SHP77 (cell line): ENCODE results near the gene PDXP.
"Not testable (repeated sequence)": the region's sequence is repeated elsewhere in the genome, so short reads cannot be mapped to it uniquely, and the experiment has no call there.

Source experiments
- DNase-seq, 2 experiments: peaks; one replicate each; lab custom pipeline; 2025; lab: John Stamatoyannopoulos, UW

Gene PDXP

DNA sequence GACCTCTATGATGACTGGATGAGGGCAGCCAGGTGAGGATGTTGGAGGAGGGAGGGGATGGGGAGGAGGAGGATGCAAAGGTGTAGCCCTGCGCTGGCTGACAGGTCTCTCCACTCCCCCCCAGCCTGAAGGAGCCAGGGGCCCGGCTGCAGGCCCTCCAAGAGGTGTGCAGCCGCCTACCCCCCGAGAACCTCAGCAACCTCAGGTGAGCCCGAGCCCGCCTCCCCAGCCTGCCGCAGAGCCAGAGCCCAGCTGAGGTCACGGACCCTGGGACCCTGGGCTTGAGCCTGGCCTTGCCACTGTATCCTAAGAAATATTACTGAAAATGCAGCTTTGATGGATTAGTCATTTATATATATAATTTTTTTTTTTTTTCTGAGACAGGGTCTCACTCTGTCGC is 11.2 kb upstream of the PDXP start:
- DNase-seq: no peak

- DNase-seq: no peak
Observed at GRCh38 chr22:37647928-37648327, 10.6 kb upstream of the PDXP start.

DNA sequence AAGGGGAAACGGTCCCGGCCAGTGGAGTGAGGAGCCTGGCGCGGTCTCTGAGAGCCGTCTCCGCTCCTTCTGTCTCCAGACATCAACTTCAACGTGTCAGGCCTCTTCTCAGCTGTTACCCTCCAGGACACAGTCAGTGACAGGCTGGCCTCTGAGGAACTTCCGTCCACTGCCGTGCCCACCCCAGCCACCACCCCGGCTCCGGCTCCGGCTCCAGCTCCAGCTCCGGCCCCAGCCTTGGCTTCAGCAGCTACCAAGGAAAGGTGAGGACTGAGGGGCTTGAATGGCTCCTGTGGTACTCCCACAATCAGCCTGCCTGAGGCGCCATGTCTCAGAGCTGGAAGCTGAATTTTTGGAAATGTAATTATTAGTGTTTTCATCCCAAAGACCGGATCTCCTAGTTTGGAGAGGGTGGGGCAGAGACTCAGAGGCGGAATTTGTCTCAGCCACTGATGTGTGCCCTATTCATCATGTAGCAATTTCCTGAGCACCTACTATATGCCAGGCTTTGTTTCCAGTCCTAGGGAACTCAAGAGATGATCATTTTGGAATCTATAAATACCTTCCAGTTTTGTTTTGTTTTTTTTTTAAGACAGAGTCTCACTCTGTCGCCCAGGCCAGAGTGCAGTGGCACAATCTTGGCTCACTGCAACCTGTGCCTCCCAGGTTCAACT is 7.9 kb upstream of the PDXP start:
- DNase-seq: no peak

GRCh38 chr22:37654563-37655251 is 3.8 kb upstream of the PDXP start:
- DNase-seq: no peak

DNA sequence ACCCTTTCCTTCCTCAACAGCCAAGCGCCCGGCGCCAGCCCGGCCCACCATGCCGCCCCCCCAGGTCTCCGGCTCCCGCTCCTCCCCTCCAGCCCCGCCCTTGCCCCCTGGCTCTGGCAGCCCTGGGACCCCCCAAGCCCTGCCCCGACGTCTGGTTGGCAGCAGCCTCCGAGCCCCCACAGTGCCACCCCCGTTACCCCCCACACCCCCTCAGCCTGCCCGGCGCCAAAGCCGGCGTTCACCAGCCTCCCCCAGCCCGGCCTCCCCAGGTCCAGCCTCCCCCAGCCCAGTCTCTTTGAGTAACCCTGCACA is 3.3 kb upstream of the PDXP start:
- no peak for DNase-seq

DNA sequence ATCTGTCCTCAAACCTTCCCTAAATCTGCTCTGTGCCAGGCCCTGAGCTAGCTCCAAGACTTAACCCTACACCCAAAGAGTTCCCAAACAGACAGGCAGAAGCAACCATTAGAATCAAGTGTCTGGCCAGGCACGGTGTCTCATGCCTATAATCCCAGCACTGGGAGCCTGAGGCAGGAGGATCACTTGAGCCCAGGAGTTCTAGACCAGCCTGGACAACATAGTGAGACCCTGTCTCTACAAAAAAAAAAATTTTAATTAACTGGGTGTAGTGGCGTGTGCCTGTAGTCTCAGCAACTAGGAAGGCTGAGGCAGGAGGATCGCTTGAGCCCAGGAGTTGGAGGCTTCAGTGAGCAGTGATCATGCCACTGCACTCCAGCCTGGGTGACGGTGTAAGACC is 1.9 kb upstream of the PDXP start:
- not testable (repeated sequence) for DNase-seq

GRCh38 chr22:37657590-37658132 is 862 bp upstream of the PDXP start:
- DNase-seq: no peak

DNA sequence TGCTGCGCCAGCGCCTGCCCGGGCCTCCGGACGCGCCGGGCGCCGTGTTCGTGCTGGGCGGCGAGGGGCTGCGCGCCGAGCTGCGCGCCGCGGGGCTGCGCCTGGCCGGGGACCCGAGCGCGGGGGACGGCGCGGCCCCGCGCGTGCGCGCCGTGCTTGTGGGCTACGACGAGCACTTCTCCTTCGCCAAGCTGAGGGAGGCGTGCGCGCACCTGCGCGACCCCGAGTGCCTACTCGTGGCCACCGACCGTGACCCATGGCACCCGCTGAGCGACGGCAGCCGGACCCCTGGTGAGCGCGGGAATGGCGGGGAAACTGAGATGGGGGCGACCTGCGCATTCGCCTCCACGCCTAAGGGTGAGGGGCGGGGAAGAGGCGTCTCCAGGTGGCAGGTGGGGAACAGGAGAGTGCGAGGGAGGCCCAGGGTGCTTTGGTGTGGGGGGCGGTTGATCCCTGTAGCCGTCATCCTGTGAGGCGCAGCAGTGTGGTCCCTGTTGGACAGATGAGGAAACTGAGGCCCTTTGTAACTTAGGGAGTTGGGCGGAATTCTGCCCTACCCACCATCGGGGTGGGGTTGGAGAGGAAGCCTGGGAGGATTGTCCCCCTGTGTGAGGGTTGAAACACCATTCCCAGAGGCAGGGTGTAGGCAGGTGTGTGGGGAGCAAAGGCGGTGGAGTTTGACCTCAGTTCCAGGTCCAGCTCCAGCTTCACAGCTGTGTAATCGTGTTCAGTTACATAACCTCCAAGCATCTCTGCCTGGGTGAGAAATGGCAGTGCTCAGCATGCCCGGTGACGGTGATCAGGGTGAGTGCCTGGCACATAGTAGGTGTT is 758 bp downstream of the PDXP start:
- no peak for DNase-seq

DNA sequence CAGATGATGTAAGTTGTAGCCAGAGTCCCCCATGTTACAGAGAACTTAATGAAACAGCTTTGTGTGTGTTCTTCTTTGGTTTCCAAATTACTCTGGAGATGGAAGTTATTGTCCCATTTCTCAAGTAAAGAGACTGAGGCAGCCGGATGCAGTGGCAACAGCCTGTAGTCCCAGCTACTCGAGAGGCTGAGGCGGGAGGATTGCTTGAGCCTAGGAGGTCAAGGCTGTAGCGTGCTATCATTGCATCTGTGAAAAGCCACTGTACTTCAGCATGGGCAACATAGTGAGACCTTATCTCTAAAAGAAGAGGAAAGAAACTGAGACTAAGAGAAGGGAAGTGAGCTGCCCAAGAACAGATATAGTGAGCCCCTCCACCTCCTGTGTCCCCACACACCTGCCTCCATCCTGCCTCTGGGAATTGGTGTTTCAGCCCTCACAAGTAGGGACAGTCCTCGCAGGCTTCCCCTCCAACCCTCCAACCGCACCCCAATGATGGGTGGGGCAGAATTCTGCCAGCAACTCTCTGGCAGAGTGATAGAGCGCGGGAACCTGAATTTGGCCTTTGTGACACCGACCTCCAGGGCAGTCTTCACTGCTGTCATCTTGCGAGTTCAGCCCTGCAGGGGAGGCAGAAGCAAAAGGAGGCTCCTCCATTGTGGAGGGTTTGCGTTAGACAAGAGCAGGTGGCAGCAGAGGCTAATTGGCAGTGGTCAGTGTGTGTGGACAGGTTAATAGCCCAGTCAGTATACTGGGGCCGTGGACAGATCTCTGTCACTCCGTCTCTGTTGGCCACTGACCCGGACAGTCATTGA is 1.6 kb downstream of the PDXP start:
- no peak for DNase-seq

DNA sequence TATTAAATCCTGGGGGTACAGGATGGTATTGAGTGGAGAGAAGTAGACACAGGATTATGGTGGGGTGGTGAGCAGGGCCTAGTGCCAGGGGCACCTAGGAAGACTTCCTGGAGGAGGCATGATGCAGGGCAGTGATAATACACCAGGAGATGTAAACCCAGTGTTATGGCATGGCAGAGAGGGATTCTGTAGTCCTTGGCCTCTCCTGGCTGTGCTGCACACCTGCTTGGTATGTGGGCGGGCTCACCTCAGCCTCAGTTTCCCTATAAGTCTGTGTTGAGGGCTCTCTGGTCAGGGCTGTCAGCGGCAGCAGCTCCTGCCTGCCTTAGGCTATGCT is 2.2 kb downstream of the PDXP start:
- no peak for DNase-seq

DNA sequence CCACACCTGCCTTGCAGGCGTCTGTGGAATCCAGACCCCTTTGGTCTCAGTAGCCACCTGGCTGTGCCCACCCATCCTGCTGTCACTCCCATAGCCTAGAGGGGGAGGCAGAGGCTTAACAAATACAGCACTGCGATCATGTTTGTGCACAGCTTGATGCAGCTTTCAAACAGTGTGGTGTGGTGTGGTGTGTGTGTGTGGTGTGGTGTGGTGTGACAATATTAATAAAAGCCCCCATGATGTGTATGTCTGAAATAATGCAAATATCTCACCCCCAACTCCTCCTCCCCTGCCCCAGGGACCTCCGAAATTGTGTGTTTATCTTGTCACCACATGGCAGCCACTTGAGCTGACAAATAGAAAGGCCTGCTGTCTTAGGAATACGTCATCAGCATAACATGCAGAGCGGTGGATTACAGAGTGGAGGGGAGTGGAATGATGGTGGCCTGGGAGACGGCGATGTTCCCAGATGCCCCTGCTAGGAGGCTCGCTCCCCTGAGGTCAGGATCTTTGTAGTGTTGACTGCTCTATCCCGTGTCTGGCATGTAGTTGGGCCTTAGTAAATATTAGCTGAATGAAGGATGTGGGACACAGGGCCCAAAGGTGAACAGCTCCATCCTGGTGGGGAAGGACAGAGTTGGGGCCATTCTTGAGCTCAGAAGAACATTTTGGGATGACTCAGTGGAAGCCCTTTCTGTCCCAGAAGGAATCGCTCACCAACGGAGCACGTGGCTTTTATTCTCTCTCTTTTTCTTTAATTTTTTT is 2.8 kb downstream of the PDXP start:
- peak; percentile 70 to 74 for DNase-seq

GRCh38 chr22:37662039-37662438 is 3.5 kb downstream of the PDXP start:
- DNase-seq: no peak

- no peak for DNase-seq
Observed at GRCh38 chr22:37663521-37664140, 5.1 kb downstream of the PDXP start.

DNA sequence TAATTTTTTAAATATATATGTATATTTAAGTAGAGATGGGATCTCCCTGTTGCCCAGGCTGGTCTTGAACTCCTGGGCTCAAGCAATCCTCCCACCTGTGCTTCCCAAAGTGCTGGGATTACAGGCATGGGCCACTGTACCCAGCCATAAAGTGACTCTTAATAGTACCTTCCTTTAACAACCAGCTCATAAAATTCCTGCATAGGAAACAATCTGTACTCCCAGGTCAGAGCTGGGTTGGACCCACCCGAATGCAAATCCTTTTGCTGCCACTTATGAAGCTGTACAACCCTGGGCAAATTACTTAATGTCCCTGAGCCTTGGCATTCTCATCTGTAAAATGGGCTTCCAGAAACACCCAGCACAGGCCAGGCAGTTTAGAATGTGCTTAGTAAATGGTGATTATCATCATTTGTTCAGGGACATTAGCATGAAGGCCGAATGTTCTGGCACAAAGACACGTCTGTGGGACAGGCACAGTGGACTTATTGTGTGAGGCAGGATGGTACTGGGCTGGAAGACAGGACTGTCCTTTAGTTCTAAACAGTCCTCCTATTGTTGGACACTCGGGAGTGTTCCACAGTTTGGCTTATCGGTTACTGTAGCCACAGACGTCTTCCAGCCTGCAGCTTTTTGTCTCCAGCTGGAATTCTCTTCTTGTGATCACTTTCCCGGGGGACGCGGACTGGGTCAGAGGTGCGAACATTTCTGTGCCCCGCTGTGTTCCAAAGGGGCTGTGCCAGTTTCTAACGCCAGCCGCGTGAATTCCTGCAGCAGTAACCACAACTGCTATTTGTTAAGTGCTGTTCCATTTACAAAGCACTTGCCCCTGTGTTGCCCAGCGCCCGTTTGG is 6.0 kb downstream of the PDXP start:
- no peak for DNase-seq

DNA sequence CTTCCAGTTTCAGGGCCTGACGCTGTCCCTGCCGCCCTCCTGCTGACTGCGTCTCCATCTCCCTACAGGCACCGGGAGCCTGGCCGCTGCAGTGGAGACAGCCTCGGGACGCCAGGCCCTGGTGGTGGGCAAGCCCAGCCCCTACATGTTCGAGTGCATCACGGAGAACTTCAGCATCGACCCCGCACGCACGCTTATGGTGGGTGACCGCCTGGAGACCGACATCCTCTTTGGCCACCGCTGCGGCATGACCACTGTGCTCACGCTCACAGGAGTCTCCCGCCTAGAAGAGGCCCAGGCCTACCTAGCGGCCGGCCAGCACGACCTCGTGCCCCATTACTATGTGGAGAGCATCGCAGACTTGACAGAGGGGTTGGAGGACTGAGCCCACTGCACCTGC is 7.0 kb downstream of the PDXP start:
- DNase-seq: no peak

DNA sequence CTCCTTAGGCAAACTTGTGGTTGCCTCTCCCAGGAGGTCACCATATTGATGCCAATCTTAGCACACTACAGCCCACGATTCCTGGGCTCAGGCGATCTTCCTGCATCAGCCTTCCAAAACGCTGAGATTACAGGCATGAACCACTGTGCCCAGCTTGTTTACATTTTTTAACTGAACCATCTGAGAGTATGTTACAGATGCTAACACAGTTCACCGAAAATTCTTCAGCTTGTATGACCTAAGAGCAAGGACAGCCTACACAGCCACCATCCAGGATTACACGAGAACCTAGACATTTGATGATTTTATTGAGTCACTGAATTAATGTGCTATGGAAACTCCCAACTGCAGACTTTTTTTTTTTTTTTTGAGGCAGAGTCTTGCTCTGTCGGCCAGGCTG is 11.1 kb downstream of the PDXP start:
- DNase-seq: no peak

DNA sequence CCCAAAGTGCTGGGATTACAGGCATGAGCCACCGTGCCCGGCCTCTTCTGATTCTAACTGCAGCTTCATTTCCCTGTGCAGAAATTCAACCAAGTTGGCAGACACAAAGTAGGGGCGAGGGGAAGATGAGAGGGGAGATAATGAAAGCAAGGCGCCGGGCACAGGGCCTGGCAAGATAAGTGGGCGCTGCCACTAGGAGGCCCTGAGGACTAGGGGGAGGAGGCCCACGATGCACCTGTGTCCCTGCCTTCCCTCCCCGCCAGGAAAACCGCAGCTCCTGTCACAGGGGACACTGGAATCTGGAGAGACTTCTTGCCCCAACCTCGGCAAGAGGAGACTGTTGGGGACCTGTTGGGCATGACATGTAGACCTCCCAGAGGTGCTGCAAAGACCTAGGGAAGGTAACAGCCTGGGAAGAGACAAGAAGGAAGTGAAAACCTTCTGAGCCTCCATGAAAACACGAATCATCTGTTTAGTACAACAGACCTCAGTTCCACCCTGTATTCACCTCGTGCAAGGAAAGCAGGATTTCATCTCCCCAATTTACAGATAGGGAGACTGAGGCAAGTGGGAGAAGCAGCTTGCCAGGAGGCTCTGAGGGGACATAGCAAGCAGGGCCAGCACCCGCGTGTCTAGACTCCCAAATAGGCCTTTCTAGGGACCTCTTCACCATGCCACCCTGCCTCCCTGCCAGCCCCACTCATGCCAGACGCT is 13.8 kb downstream of the PDXP start:
- no peak for DNase-seq

DNA sequence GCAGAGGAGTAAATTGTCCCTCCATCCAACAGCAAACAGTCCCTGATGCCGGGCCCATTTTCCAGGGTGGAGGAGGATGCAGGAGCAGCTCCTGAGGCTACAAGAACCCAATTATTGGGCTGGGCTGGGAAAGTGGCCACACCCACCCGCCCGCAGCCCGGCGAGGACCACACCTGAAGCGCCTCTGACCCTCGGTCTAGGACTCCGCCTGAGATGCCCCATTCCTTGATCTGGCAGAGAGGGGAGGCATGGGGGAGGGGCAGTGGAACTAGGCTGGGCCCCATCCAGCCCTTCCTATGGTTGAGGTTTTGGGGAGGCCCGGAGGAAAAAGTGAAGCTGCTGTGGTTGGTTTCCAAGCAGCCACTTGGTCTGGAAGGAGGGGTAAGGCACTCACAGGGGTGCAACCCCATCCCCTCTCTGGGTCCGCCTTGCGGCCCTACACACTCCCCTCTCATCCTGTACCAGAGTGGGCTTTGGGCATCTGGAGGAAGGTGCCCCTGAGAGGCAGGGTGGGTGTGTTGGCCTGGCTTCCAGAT is 14.5 kb downstream of the PDXP start:
- no peak for DNase-seq

DNA sequence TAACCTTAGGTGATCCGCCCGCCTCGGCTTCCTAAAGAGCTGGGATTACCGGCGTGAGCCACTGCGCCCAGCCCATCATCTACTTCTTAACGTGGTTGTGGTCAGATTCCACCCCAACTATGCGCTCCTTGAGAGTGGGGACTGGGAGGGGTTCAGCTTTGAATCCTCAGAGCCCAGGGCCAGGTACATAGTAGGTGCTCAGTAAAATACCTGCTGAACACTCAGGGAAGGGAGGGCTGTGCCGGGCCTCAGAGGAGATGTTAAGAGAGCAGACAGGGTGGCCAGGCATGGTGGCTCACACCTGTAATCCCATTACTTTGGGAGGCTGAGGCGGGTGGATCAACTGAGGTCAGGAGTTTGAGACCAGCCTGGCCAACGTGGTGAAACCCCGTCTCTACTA is 15.7 kb downstream of the PDXP start:
- no peak for DNase-seq
